ENCODE measurements around the gene KCNA5.

DNA sequence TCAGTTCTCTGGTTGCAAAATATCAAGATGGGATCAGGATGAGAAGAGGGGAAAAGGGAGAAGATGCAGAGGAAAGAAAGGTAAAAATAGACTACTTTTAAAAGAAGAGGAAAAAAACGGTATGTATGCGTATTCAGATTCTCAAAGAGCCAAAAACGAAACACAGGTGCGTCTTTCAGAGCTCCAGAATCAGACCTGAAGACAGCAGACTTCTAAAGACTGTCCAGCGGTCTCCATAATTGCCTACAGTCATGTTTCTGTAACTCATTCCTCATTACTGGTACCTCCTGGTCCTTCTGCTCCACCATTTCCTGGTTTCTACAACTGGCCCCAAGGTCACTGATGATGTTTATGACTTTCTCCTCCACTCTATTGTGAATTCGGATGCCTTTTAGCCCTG lies 12.4 kb upstream of the KCNA5 start:
- TF ChIP-seq IRX3 (CRISPR knock-in tag; IDR thresholded peaks at IDR 0.05; ENCODE audit: borderline replicate concordance, low read depth) = no peak
- TF ChIP-seq, protein P1, sequence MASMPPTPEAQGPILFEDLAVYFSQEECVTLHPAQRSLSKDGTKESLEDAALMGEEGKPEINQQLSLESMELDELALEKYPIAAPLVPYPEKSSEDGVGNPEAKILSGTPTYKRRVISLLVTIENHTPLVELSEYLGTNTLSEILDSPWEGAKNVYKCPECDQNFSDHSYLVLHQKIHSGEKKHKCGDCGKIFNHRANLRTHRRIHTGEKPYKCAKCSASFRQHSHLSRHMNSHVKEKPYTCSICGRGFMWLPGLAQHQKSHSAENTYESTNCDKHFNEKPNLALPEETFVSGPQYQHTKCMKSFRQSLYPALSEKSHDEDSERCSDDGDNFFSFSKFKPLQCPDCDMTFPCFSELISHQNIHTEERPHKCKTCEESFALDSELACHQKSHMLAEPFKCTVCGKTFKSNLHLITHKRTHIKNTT (CRISPR knock-in tag; IDR thresholded peaks at IDR 0.05) = no peak

All from HepG2 (cell line).